T-helper 1 cell treated with Interleukin-12 subunit alpha and Interleukin-12 subunit beta and Interleukin-4 antibody, amounts not matched to agents 30 ng/mL and 1 ng/mL, for 36 hours (primary cell): ENCODE results near the gene MAMDC2. TPM values are rescaled to one million over a fixed set of nuclear protein-coding genes. Genes with fewer than 3 reads are reported as not detected.

Source experiments
- intact Hi-C: fragments of 100-400 bp; cut with micrococcal nuclease; formaldehyde crosslinking; loops from one replicate; pipeline ENCODE4 v1.15.1; 2024
- total RNA-seq: library from RNA; stranded (reverse); gene quantifications from 2 replicates; pipeline ENCODE4 v1.2.3, GENCODE V29; 2022

Gene MAMDC2
- total RNA-seq, 1 donor from 2014 or later = not detected

GRCh38 chr9:70064496-70064895 is 20.8 kb downstream of the MAMDC2 start:
- intact Hi-C loops = no loop called here

- intact Hi-C loops = no loop called here
Measured at GRCh38 chr9:70065572-70065971, 21.9 kb downstream of the MAMDC2 start.

- intact Hi-C loops = no loop called here
Measured at GRCh38 chr9:70066418-70066817, 22.8 kb downstream of the MAMDC2 start.

GRCh38 chr9:70066874-70067273 is 23.2 kb downstream of the MAMDC2 start:
- intact Hi-C loops = no loop called here

- intact Hi-C loops = no loop called here
Measured at GRCh38 chr9:70069704-70070103, 26.1 kb downstream of the MAMDC2 start.

- intact Hi-C loops = no loop called here
Measured at GRCh38 chr9:70073193-70073592, 29.5 kb downstream of the MAMDC2 start.

- intact Hi-C loops = no loop called here
Measured at GRCh38 chr9:70073756-70074155, 30.1 kb downstream of the MAMDC2 start.

GRCh38 chr9:70076678-70077077 is 33.0 kb downstream of the MAMDC2 start:
- intact Hi-C loops = no loop called here

- intact Hi-C loops = no loop called here
Measured at GRCh38 chr9:70079417-70080037, 35.9 kb downstream of the MAMDC2 start.

GRCh38 chr9:70080481-70081119 is 37.0 kb downstream of the MAMDC2 start:
- intact Hi-C loops = no loop called here

GRCh38 chr9:70081120-70081495 is 37.5 kb downstream of the MAMDC2 start:
- intact Hi-C loops = no loop called here

GRCh38 chr9:70083429-70083828 is 39.8 kb downstream of the MAMDC2 start:
- intact Hi-C loops = no loop called here

GRCh38 chr9:70085241-70085640 is 41.6 kb downstream of the MAMDC2 start:
- intact Hi-C loops = no loop called here

GRCh38 chr9:70091103-70091502 is 47.5 kb downstream of the MAMDC2 start:
- intact Hi-C loops = no loop called here

GRCh38 chr9:70091572-70091971 is 47.9 kb downstream of the MAMDC2 start:
- intact Hi-C loops = no loop called here

- intact Hi-C loops = no loop called here
Measured at GRCh38 chr9:70092190-70092589, 48.5 kb downstream of the MAMDC2 start.

GRCh38 chr9:70093095-70093494 is 49.4 kb downstream of the MAMDC2 start:
- intact Hi-C loops = no loop called here

- intact Hi-C loops = no loop called here
Measured at GRCh38 chr9:70093944-70094343, 50.3 kb downstream of the MAMDC2 start.

- intact Hi-C loops = no loop called here
Measured at GRCh38 chr9:70094747-70095146, 51.1 kb downstream of the MAMDC2 start.

- intact Hi-C loops = no loop called here
Measured at GRCh38 chr9:70097187-70097586, 53.5 kb downstream of the MAMDC2 start.

GRCh38 chr9:70100362-70100761 is 56.7 kb downstream of the MAMDC2 start:
- intact Hi-C loops = no loop called here

GRCh38 chr9:70101265-70101664 is 57.6 kb downstream of the MAMDC2 start:
- intact Hi-C loops = no loop called here

GRCh38 chr9:70105147-70105546 is 61.5 kb downstream of the MAMDC2 start:
- intact Hi-C loops = no loop called here
